ENCODE data around the gene LRP1B.

- TF ChIP-seq CTCF (IDR thresholded peaks at IDR 0.05 in 4 of 5, conservative IDR thresholded peaks at IDR 0.05 in 1 of 5) = no peak
- TF ChIP-seq POLR2A (IDR thresholded peaks at IDR 0.05) = no peak
These were observed 1443.0 kb downstream of the LRP1B start for GRCh38 chr2:140687825-140688224.
